Measurements from ENCODE around the gene BRSK1.

Gene BRSK1

DNA sequence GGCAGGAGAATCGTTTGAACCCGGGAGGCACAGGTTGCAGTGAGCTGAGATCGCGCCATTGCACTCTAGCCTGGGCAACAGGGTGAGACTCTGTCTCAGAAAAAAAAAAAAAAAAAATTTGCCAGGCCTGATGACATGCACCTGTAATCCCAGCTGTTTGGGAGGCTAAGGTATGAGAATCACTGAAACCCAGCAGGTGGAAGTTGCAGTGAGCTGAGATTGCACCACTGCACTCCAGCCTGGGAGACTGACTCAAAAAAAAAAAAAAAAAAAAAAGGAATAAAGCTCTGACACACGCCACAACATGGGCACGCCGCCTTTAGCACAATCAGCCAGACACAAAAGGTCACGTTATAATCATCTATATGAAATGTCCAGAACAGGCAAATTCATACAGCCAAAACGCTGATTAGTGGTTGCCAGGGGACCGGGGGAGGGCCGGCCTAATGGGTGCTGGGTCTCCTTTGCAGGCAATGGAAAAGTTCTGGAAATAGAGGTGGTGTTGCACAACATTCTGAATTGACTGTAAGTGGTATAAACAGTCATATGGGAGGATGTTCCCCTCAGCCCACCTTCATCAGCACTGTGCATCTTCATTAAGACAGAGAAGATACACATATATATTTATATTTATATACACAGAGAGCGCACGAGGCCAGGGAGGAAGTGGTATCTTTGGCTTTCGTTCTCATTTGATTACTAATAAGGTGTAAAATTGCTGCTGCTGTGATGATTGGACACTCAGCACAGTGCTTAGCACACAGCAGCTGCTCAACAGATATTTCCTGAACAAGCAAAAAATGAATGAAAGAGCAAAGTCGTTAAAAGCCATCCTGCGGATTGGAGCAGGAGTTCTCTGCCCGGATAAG is 7.7 kb upstream of the BRSK1 start:
- FAIRE-seq = no peak

DNA sequence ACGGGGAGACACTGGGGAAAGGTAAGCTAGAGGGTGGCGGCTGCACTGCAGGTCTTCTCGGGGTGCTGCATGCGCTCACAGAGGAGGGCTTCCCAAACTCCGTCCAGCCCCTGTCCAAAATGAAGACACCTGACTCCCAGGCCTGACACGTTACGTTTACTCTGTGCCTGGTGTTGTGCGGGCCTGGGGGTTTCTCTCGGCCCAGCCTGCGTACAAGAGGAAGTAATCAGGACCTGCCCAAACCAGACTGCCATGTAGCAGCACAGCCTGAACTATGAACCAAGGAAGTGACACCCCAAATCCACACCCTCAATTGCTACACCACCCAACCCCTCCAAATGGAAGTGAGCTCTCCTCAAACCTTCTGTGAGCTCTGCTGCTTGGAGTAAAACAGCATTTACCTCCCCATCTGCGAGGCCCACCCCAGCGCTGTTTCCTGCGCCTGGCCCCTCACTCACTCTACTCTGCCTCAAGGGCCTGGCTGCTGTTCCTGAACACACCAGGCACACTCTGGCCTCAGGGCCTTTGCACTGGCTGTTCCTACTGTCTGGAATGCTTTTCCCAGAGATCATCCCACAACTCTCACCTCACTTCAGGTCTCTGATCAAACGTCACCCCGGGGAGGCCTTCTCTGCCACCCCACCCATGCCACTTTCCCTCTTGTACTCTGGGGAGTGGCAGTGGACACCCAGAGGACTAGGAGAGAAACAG is 6.9 kb upstream of the BRSK1 start:
- no peak for FAIRE-seq

DNA sequence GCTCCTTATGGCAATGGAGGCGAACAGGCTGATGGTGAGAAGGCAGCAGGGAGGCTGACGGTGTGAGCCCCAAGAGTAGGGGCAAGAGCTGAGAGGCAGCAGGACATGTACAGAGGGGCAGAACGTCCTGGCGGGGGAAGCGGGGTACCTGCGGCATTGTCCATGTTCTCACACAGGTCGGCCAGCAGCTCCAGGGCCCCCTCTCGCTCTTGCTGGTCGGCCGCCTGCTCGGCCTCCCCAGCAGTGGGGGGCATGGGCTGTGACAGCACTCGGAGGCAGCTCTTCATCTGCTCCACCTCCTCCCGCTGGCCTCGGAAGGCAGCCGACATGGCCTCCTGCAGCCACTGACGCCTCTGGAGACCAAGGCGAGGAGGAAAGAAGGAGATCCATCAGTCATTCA is 6.3 kb upstream of the BRSK1 start:
- no peak for FAIRE-seq

DNA sequence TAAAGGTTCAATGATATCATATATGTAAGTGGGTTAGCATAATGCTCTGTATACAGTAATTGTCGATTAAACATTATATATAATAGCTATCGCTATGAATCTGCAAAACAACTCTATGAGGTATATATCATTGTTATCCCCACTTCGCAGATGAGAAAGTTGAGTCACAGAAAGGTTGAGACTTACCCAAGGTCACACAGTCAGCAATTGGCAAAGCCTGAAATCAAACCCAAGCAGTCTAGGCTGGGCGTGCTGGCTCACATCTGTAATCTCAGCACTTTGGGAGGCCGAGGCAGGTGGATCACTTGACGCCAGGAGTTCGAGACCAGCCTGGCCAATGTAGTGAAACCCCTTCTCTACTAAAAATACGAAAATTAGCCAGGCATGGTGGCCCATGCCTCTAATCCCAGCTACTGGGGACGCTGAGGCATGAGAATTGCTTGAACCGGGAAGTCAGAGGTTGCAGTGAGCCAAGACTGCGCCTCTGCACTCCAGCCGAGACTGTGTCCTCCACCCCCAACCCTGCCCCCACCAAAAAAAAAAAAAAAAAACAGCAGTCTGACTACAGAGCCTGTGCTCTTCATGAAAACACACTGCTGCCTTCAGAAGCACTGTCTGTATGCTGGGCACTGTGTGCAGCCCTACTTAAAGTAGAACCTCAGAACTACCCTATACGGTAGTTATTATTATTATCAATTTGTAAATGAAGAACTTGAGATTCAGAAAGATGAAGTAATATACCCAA is 5.2 kb upstream of the BRSK1 start:
- no peak for FAIRE-seq

DNA sequence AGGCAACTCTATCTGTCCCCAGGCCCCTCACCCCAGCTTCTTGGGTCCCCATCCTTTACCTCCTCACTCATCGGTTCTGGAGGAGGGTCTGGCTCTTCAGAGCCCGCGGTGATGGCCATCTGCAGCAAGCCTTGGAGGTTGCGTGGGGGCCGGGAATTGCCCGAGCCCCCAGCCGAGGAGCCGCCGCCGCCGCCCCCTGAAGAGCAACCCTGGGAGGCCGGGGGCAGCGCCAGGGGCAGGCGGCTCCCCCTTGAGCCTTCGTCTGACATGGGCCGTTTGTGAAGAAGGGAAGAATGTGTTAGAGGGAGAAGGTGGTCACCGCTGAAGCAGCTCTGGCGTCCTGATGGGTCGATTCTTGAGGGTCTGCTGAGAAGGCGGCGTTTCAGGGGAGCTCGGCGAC is 4.5 kb upstream of the BRSK1 start:
- no peak for FAIRE-seq

DNA sequence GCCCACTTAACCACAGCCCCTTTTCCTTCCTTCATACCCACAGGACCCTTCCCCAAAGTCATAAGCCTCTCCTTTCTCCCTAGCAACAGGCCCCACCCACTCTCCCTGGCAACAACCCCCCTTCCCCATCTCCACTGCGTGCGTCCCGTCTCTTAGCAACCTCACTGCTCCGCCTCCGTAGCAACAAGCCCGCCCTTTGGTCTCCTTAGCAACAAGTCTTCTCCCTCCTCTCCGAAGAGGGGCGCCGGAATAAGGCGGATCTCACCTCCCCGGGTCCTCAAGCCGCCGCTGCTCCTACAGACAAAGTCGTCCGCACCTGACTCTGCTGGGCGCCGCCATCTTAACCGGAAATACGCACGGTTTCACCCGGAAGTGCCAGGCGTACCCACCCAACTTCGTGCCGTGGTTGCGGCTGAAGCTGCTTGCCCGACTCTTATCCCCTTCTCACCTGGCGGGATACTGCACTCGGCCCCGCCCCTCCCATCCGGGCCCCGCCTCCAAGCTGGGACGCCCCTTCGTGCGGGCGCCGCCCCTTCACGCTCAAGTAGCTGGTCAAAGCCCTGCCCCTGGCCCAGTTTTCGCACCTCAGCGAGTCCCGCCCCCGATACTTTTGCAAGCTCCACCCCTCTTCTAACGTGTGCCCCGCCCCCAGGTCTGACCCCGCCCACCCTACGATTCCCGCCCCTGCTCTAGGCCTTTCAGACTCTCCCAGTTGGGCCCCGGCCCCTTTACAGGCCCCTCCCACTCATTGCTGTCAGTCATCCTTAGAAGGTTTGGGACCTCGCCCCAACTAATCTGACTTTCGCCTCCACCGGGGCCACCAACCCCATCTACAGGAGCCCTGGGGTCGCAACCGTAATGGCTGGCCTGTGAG is 3.8 kb upstream of the BRSK1 start, which contains the start of gene HSPBP1:
Gene HSPBP1 (minus strand): TSS at position 341 of the 874 bp plus-strand sequence. CDS start 502 bp downstream, outside the sequence.
- peak; percentile 73 for FAIRE-seq

DNA sequence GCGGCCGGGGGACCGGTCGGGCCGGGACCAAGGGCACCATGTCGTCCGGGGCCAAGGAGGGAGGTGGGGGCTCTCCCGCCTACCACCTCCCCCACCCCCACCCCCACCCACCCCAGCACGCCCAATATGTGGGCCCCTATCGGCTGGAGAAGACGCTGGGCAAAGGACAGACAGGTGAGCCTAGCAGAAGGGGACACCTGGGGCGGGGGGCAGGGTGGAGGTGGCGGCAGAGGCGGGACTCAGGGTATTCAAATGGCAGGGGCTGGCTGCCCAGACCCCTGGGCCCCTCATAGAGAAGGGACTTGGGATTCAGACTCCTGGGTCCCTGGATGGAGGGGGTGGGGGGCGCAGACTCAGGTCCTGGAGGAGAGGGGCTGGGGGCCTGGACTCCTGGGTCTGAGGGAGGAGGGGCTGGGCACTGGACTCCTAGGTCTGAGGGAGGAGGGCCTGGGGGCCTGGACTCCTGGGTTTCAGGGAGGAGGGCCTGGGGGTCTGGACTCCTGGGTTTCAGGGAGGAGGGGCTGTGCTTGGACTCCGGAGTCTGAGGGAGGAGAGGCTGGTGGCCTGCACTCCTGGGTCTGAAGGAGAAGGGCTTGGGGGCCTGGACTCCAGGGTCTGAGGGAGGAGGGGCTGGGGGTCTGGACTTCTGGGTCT is 735 bp downstream of the BRSK1 start:
- no peak for FAIRE-seq

DNA sequence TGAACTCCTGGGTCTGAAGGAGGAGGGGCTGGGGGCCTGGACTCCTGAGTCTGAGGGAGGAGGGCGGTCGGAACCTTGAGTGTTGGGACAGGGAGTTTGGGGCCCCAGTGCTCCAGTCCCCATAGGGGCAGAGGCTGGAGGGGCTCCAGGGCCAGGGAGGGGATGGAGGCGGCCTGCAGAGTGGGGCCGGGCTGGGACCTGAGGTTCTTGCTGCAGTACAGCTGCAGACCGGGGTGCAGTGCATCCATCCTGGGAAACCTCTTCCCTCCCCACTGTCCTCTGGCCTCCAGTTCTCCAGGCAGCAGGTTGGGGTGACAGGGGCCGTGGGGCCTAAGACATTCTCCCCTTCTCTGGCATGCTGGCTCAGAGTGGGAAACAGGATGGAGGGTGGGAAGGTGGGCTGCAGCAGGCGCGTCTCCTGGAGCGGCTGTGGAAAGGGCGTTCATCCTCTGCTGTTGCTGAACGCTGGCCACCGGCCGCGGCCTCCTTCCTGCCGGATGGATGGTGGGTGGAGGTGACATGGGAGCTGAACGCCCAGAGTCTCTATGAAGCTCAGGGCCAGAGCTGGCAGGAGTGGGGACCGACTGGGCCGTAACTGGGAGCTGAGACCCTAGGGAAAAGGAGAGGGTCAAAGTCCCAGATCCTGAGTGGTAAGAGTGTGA is 1.6 kb downstream of the BRSK1 start:
- no peak for FAIRE-seq

DNA sequence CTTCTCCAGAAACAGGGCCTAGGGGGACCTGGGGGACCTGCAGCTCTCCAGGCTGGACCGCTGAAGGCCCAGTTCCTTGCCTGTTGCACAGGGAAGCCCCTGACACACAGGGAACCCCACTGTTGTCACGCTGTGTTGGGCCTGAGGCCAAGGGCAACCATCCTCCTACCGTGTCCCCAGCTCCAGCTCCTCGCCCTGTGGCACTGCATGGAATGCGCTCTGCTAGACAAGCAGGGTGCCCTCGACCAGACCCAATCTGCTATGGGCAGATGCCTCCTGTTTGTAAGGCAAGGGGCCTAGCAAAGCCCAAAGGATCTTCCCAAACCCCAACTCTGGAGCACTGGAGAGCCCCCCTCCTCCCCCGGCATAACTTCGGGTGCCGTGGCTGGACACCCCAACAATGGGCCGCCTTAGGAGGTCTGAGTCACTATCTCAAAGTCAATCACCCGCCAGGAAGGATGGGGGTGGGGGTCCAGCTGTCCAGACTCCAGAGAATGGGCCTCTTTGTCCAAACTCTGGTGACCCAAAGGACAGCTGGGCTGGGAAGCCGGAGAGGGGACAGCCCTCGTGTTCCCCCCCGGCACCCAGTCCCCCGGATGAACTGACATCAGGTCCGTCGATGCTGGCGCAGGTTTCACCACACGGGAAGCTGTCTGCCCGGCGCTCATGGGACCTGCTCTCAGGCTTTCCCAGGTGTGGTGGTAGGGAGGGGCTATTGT is 3.7 kb downstream of the BRSK1 start:
- FAIRE-seq = no peak

DNA sequence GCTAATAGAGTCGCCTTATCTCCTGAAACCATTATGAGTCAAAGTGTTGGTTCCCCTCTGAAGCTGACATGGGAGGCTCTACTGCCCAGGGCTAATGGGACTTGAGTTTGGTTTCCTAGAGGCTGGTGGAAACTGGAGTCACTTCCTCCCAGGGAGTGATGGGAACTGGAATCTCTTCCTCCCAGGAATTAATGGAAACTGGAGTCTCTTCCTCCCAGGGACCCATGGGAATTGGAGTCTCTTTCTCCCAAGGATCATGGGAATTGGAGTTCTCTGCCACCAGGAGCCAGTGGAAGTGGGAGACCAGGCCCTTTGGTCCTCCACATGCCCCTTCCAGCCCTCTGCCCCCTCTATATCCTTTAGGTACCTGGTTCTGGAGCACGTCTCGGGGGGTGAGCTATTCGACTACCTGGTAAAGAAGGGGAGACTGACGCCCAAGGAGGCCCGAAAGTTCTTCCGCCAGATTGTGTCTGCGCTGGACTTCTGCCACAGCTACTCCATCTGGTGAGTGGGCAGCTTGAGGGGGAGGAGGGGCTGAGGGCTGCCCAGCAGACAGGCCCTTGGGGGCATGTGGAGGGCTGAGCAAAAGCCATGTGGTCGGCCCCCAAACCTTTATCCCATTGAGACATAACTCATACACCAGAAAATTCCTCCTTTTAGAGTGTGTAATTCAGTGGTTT is 5.5 kb downstream of the BRSK1 start:
- no peak for FAIRE-seq

DNA sequence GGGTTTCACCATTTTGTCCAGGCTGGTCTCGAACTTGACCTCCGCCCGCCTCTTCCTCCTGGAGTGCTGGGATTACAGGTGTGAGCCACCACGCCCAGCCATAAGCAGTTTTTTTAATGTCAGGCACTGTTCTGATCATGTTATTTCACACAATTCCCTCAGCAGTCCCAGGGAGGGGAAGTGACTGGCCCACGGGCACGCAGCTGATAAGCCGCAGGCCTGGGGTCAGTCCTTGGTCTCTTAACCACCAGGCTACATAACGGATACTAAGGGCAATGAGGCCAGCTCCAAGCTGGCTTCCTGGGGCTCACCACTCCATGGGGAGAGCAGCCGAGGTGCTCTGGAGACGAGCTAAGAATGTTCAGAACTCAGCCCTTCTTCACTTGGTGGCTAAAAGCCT is 13.5 kb downstream of the BRSK1 start:
- FAIRE-seq = no peak

DNA sequence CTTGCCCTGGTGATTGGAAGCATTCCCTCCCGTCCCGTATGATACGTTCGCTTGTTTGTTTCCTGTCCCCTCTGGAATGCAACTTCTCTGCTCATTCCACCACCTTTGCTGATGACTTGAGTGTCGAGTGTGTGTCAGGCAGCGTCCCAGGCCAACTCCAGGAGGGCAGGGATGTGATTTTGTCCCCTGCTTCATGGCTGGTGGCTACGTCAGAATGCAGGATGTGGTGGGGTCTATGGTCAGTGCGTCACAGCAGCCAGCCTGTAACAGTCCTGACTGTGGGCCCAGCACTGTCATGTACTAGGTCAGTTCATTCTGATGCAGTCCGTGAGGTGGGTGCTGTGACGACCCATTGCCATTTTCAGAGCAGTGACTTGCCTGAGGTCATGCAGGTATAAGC is 16.2 kb downstream of the BRSK1 start:
- no peak for FAIRE-seq

DNA sequence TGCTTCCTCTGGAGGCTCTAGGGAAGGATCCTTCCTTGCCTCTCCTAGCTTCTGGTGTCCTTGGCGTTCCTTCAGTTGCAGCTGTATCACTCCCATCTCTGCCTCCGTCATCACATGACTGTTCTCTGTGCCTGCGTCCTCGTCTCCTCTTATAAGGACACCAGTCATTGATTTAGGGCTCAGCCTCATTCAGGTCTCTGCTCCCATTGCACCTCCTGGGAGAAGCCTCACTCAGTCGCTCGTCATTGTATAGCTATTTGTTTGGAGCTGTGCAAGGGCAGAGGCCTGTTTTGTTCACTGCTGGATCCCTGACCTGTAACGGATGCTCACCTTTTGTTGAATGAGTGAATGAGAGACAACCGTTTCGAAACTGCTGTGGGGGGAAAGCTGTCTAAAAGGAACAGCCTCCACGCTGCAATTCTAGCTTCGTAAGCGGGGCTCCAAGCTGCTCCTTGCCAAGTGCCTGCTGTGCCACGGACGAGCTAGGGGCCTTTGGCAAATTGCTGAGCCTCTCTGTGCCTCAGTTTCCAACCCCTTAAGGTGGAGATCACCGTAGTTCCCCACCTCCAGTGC is 17.2 kb downstream of the BRSK1 start:
- FAIRE-seq = no peak

DNA sequence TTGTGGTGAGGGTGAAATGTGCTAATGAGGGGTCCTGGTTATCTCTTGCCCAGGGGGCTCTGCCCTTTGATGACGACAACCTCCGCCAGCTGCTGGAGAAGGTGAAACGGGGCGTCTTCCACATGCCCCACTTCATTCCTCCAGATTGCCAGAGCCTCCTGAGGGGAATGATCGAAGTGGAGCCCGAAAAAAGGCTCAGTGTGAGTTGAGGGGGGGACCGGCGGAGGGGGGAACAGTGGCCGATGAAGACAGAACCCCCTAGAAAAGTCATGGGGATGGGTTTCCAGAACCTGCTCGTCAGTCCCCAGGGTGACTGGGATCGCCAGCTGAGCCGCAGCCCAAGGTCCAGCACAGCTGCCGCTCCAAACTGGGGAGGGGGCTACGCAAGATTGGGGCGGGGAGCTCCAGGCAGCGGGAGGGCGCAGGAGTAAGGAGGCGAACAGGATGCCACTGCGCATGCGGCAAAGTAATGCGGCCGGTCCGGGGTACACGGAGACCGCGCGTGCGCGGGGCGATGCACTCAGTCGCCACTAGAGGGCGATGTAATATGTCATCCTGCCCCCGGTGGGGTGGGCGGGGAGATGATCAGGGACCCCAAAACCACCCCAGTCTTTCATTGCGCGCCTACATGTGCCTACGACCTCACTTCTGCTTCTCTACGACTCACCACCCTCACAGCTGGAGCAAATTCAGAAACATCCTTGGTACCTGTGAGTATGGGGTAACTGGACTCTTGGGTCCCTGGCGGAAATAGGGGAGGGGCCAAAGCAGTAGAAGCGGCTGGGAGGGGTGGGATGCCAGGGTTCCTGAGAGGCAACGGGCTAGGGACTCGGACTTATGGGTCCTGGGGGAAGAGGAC is 17.9 kb downstream of the BRSK1 start:
- FAIRE-seq = no peak

DNA sequence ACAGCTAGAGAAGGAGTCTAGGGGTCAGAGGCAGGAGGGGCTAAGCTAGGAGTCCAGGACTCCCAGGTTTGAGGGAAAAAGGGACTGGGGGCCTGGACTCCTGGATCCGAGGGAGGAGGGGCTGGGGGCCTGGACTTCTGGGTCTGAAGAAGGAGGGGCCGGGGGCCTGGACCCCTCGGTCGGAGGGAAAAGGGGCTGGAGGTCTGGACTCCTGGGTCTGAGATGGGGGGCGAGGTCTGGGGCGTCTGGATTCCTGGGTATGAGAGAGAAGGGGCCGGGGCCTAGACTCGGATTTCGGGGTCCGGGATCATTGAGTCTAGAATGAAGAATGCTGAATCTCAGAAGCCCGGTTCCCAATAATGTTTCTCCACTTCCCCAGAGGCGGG is 18.5 kb downstream of the BRSK1 start:
- FAIRE-seq = no peak

DNA sequence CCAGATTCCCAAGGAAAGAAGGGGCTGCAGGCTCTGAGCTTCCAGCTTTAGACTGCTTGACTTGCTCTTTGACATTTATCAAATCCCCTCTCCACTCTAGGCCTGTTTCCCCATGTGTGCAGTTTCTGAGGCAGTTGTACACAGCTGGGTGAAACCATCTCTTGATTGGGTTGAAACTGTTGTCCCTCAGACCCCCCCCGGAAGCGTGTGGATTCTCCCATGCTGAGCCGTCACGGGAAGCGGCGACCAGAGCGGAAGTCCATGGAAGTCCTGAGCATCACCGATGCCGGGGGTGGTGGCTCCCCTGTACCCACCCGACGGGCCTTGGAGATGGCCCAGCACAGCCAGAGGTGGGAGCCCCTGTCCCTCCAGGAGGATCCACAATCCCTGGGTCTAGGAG is 19.7 kb downstream of the BRSK1 start:
- FAIRE-seq = no peak

DNA sequence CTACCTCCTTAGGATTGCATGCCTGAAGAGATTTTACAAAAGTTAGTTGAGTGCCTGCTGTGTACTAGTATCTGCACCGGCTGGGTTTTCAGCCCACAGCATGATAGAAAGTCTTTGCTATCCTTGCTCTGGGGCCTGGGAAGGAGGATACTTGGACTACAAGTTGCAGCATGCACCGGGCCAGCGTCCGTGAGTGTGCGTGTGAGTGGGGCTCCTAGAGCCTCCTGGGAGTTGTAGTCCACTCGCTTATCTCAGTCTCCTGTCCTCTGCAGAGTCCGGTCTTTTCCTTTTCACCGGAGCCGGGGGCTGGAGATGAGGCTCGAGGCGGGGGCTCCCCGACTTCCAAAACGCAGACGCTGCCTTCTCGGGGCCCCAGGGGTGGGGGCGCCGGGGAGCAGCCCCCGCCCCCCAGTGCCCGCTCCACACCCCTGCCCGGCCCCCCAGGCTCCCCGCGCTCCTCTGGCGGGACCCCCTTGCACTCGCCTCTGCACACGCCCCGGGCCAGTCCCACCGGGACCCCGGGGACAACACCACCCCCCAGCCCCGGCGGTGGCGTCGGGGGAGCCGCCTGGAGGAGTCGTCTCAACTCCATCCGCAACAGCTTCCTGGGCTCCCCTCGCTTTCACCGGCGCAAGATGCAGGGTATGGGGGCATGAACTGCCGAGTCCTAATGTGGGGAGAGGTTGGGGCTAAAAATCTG is 20.6 kb downstream of the BRSK1 start:
- no peak for FAIRE-seq

DNA sequence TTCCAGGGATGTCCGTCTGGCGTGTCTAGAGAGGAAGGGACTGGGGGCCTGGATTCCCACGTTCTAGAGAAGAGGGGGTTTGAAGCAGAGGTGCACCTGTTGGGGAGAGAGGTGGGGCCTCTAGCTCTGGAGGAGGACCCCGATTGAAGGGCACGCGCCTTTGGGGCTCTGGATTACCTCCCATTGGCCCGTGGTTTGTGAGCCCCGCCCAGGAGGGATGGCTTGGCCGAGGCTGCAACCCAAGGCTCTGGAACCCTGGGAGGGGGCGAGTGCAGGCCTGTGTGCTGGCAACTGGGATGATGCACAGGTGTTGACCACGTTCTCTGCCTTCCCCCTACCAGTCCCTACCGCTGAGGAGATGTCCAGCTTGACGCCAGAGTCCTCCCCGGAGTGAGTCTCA is 21.2 kb downstream of the BRSK1 start:
- no peak for FAIRE-seq

Data from A204.1 (cell line).